Erythroblast (primary cell): ENCODE data around the gene NBEA.

Experiments
- GATA1 ChIP-seq: IDR thresholded peaks from 2 replicates; pipeline ENCODE4 v1.6.1; 2011; ENCODE audit warnings: low read depth, mild to moderate bottlenecking, control low read depth, low read length, moderate library complexity
- POLR2A ChIP-seq: IDR thresholded peaks from 2 replicates; pipeline ENCODE4 v1.6.1; 2011; ENCODE audit warnings: mild to moderate bottlenecking, low read length

DNA sequence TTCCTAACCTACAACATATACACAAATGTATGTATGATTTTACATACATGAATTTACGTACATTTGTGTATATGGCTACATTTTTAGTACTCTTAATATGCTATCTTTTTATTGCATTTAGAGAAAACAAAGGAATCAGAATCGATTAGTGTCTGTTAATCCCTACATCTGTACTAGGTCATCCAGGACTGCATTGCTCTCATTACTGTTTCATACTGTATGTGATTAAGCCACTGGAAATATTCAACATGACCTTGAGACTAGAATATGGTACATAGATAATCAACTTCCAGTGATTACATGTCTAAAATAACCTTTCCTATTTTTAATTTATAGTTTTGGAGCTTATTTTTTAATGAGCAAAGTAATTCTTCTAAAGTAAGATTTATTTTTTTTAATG is 539.7 kb downstream of the NBEA start:
- no peak for TF ChIP-seq POLR2A
- TF ChIP-seq GATA1, result no peak
